ENCODE measurements around the gene STRIP2. TPM values are rescaled to one million over a fixed set of nuclear protein-coding genes. Genes with fewer than 3 reads are reported as not detected.

STRIP2 gene
- total and polyA plus RNA-seq, 9 of the 15 experiments (the other 6 are each of a cell fraction or from before 2014, with no cell fraction given), result 10.1 to 81.8 (median 42.3) TPM

- TF ChIP-seq ZNF318 (IDR thresholded peaks at IDR 0.05; ENCODE audit: borderline replicate concordance in 1 of 2, low read depth in 1 of 2) (no peak), ZBTB7A (IDR thresholded peaks at IDR 0.05; ENCODE audit: borderline replicate concordance, control insufficient read depth, low read depth, low read length) (peak; percentile 93), ZNF253 (CRISPR knock-in tag; conservative IDR thresholded peaks at IDR 0.05) (no peak), DMBX1 (CRISPR knock-in tag; IDR thresholded peaks at IDR 0.05; ENCODE audit: borderline replicate concordance) (no peak), MLLT1 (IDR thresholded peaks at IDR 0.05) (peak in 1 of 2 experiments; percentile 90; a peak in 2 of 4 replicates), CREM (IDR thresholded peaks at IDR 0.05; ENCODE audit: low read depth) (peak; percentile 55), THRA (IDR thresholded peaks at IDR 0.05) (no peak), ESRRA (IDR thresholded peaks at IDR 0.05; ENCODE audit: borderline replicate concordance, low read depth) (no peak; the same call in 1 of the 2 replicates), FOXM1 (IDR thresholded peaks at IDR 0.05; ENCODE audit: low read depth) (peak; percentile 55; the same call in 1 of the 2 replicates), FOXM1 (CRISPR knock-in tag; IDR thresholded peaks at IDR 0.05; ENCODE audit: low read depth) (peak; percentile 97; the same call in 1 of the 2 replicates), ELK3 (CRISPR knock-in tag; IDR thresholded peaks at IDR 0.05) (no peak)
These were observed at the start of gene STRIP2 (continued) for GRCh38 chr7:129433847-129434674.

All from K562 (cell line).